WTC11 (cell line): ENCODE data around the gene CELF4.

Source experiments
- CTCF ChIP-seq: fragments of 200-600 bp; IDR thresholded peaks from 2 replicates; pipeline ENCODE4 v1.8.0; 2022; ENCODE audit warnings: antibody characterized with exemption
- NFYB ChIP-seq: sonication (generic); formaldehyde crosslinking; conservative IDR thresholded peaks from 2 replicates; pipeline ENCODE4 v1.8.0; 2022; ENCODE audit warnings: low read depth, missing genetic modification reagents
- PREB ChIP-seq: sonication (generic); formaldehyde crosslinking; IDR thresholded peaks from 2 replicates; pipeline ENCODE4 v1.8.1; 2022; ENCODE audit warnings: mild to moderate bottlenecking, missing genetic modification reagents, moderate library complexity, borderline replicate concordance
- SOX15 ChIP-seq: fragments of 250-450 bp; sonication (Bioruptor Pico); IDR thresholded peaks from 2 replicates; pipeline ENCODE4 v1.9.0; 2021; ENCODE audit warnings: mild to moderate bottlenecking
- STAT6 ChIP-seq: sonication (generic); formaldehyde crosslinking; conservative IDR thresholded peaks from 2 replicates; pipeline ENCODE4 v1.8.1; 2023; ENCODE audit warnings: mild to moderate bottlenecking, low read depth, missing genetic modification reagents, moderate library complexity

- TF ChIP-seq NFYB (CRISPR knock-in tag) (no peak), SOX15 (no peak), CTCF (no peak), PREB (no peak), STAT6 (CRISPR knock-in tag) (no peak)
These were observed 214.5 kb downstream of the CELF4 start for GRCh38 chr18:37351110-37351509.
